HEK293 (cell line): ENCODE measurements around the gene ZNF483.
A peak's percentile ranks its signal among the peaks of the same experiment; 100 is the strongest.

ENCODE experiments used
- BCL11A ChIP-seq: fragments of 450-650 bp; formaldehyde crosslinking; IDR thresholded peaks from 2 replicates; pipeline ENCODE4 v1.5.1; 2016; ENCODE audit warnings: low read depth, missing biosample characterization, missing genetic modification characterization
- GLI2 ChIP-seq: fragments of 450-650 bp; formaldehyde crosslinking; IDR thresholded peaks from 2 replicates; pipeline ENCODE4; 2017; ENCODE audit warnings: missing biosample characterization, missing genetic modification characterization, low read depth, borderline replicate concordance
- KLF10 ChIP-seq: fragments of 450-650 bp; IDR thresholded peaks from 2 replicates; pipeline ENCODE4 v1.5.1; 2018; ENCODE audit warnings: missing biosample characterization, mild to moderate bottlenecking, missing genetic modification characterization
- KLF16 ChIP-seq: fragments of 450-650 bp; formaldehyde crosslinking; IDR thresholded peaks from 2 replicates; pipeline ENCODE4 v1.5.1; 2017; ENCODE audit warnings: missing biosample characterization, missing genetic modification characterization
- KLF8 ChIP-seq: fragments of 450-650 bp; formaldehyde crosslinking; IDR thresholded peaks from 2 replicates; pipeline ENCODE4 v1.5.1; 2016; ENCODE audit warnings: missing biosample characterization, missing genetic modification characterization
- KLF9 ChIP-seq: fragments of 450-650 bp; formaldehyde crosslinking; IDR thresholded peaks from 2 replicates; pipeline ENCODE4 v1.5.1; 2016; ENCODE audit warnings: missing biosample characterization, missing genetic modification characterization, low read depth
- OVOL3 ChIP-seq: fragments of 450-650 bp; formaldehyde crosslinking; IDR thresholded peaks from 2 replicates; pipeline ENCODE4 v1.5.1; 2016; ENCODE audit warnings: missing biosample characterization, missing genetic modification characterization
- ZBTB6 ChIP-seq: fragments of 450-650 bp; formaldehyde crosslinking; IDR thresholded peaks from 2 replicates; pipeline ENCODE4 v1.5.1; 2017; ENCODE audit warnings: missing biosample characterization, missing genetic modification characterization
- ZBTB8A ChIP-seq: fragments of 450-650 bp; formaldehyde crosslinking; IDR thresholded peaks from 2 replicates; pipeline ENCODE4 v1.5.1; 2016; ENCODE audit warnings: missing biosample characterization, missing genetic modification characterization
- ZFHX2 ChIP-seq: fragments of 450-650 bp; formaldehyde crosslinking; conservative IDR thresholded peaks from 2 replicates; pipeline ENCODE4 v1.5.1; 2016; ENCODE audit warnings: missing biosample characterization, missing genetic modification characterization
- ZIC2 ChIP-seq: fragments of 450-650 bp; formaldehyde crosslinking; IDR thresholded peaks from 2 replicates; pipeline ENCODE4 v1.5.1; 2016; ENCODE audit warnings: missing biosample characterization, missing genetic modification characterization
- ZNF132 ChIP-seq: fragments of 450-650 bp; formaldehyde crosslinking; IDR thresholded peaks from 2 replicates; pipeline ENCODE4 v1.5.1; 2017; ENCODE audit warnings: missing biosample characterization, missing genetic modification characterization, borderline replicate concordance
- ZNF211 ChIP-seq: fragments of 450-650 bp; formaldehyde crosslinking; IDR thresholded peaks from 2 replicates; pipeline ENCODE4 v1.5.1; 2016; ENCODE audit warnings: low read depth, missing biosample characterization, missing genetic modification characterization
- ZNF292 ChIP-seq: fragments of 450-650 bp; formaldehyde crosslinking; IDR thresholded peaks from 2 replicates; pipeline ENCODE4 v1.5.1; 2016; ENCODE audit warnings: low read depth, missing biosample characterization, missing genetic modification characterization, borderline replicate concordance
- ZNF324 ChIP-seq: fragments of 450-650 bp; formaldehyde crosslinking; IDR thresholded peaks from 2 replicates; pipeline ENCODE4 v1.5.1; 2016; ENCODE audit warnings: missing biosample characterization, missing genetic modification characterization
- ZNF366 ChIP-seq: fragments of 450-650 bp; formaldehyde crosslinking; conservative IDR thresholded peaks from 2 replicates; pipeline ENCODE4 v1.5.1; 2016; ENCODE audit warnings: missing biosample characterization, missing genetic modification characterization
- ZNF501 ChIP-seq: fragments of 450-650 bp; formaldehyde crosslinking; IDR thresholded peaks from 2 replicates; pipeline ENCODE4 v1.5.1; 2016; ENCODE audit warnings: missing biosample characterization, missing genetic modification characterization
- ZNF530 ChIP-seq: fragments of 450-650 bp; formaldehyde crosslinking; IDR thresholded peaks from 2 replicates; pipeline ENCODE4 v1.5.1; 2016; ENCODE audit warnings: low read depth, missing biosample characterization, missing genetic modification characterization
- ZNF560 ChIP-seq: fragments of 450-650 bp; formaldehyde crosslinking; IDR thresholded peaks from 2 replicates; pipeline ENCODE4 v1.5.1; 2017; ENCODE audit warnings: missing biosample characterization, missing genetic modification characterization, borderline replicate concordance
- ZNF621 ChIP-seq: fragments of 450-650 bp; formaldehyde crosslinking; IDR thresholded peaks from 2 replicates; pipeline ENCODE4 v1.5.1; 2017; ENCODE audit warnings: missing biosample characterization, missing genetic modification characterization
- ZNF624 ChIP-seq: fragments of 450-650 bp; formaldehyde crosslinking; IDR thresholded peaks from 2 replicates; pipeline ENCODE4 v1.5.1; 2017; ENCODE audit warnings: missing biosample characterization, missing genetic modification characterization
- ZNF670 ChIP-seq: fragments of 450-650 bp; formaldehyde crosslinking; IDR thresholded peaks from 2 replicates; pipeline ENCODE4 v1.5.1; 2016; ENCODE audit warnings: missing biosample characterization, missing genetic modification characterization, low read depth
- ZNF692 ChIP-seq: fragments of 450-650 bp; formaldehyde crosslinking; IDR thresholded peaks from 2 replicates; pipeline ENCODE4 v1.5.1; 2016; ENCODE audit warnings: missing biosample characterization, missing genetic modification characterization
- ZNF701 ChIP-seq: fragments of 450-650 bp; formaldehyde crosslinking; IDR thresholded peaks from 2 replicates; pipeline ENCODE4 v1.5.1; 2016; ENCODE audit warnings: missing biosample characterization, missing genetic modification characterization
- ZNF777 ChIP-seq: fragments of 450-650 bp; formaldehyde crosslinking; IDR thresholded peaks from 2 replicates; pipeline ENCODE4 v1.5.1; 2017; ENCODE audit warnings: missing biosample characterization, missing genetic modification characterization, borderline replicate concordance
- ZNF792 ChIP-seq: fragments of 450-650 bp; formaldehyde crosslinking; IDR thresholded peaks from 2 replicates; pipeline ENCODE4 v1.5.1; 2016; ENCODE audit warnings: missing biosample characterization, missing genetic modification characterization
- ZSCAN16 ChIP-seq: fragments of 450-650 bp; formaldehyde crosslinking; IDR thresholded peaks from 2 replicates; pipeline ENCODE4 v1.5.1; 2016; ENCODE audit warnings: missing biosample characterization, missing genetic modification characterization
- ZSCAN23 ChIP-seq: fragments of 450-650 bp; formaldehyde crosslinking; IDR thresholded peaks from 2 replicates; pipeline ENCODE4 v1.5.1; 2016; ENCODE audit warnings: missing biosample characterization, missing genetic modification characterization
- TF ChIP-seq, protein P1 (sequence below): IDR thresholded peaks from 2 replicates; pipeline ENCODE4 v1.6.1; 2011; ENCODE audit warnings: mild to moderate bottlenecking, low read depth, low read length, borderline replicate concordance
- TF ChIP-seq, protein P2 (sequence below): fragments of 450-650 bp; formaldehyde crosslinking; IDR thresholded peaks from 2 replicates; pipeline ENCODE4 v1.5.1; 2016; ENCODE audit warnings: missing biosample characterization, missing genetic modification characterization
- TF ChIP-seq, protein P3 (sequence below): fragments of 450-650 bp; formaldehyde crosslinking; IDR thresholded peaks from 2 replicates; pipeline ENCODE4 v1.5.1; 2016; ENCODE audit warnings: missing biosample characterization, missing genetic modification characterization
- TF ChIP-seq, protein P4 (sequence below): fragments of 450-650 bp; formaldehyde crosslinking; IDR thresholded peaks from 2 replicates; pipeline ENCODE4 v1.5.1; 2016; ENCODE audit warnings: missing biosample characterization, missing genetic modification characterization

Gene ZNF483

GRCh38 chr9:111482694-111483438 lies 42.1 kb upstream of the ZNF483 start (continued):
- TF ChIP-seq ZBTB6 (no peak), KLF10 (tag by site-specific recombination) (no peak), ZNF777 (tag by site-specific recombination) (peak; percentile 78; the same call in 1 of the 2 replicates), BCL11A (tag by site-specific recombination) (peak; percentile 59; the same call in 1 of the 2 replicates), KLF16 (tag by site-specific recombination) (no peak), ZNF132 (tag by site-specific recombination) (no peak), ZNF530 (tag by site-specific recombination) (no peak), ZIC2 (tag by site-specific recombination) (0 out of 2 replicates have a peak, but pooled peaks have one; percentile 31), ZNF211 (no peak), ZNF292 (tag by site-specific recombination) (no peak), ZNF324 (tag by site-specific recombination) (no peak), ZNF670 (tag by site-specific recombination) (no peak), GLI2 (tag by site-specific recombination) (no peak), OVOL3 (tag by site-specific recombination) (no peak), ZNF692 (tag by site-specific recombination) (no peak), ZNF560 (tag by site-specific recombination) (no peak), ZNF501 (no peak), ZSCAN23 (no peak), ZSCAN16 (tag by site-specific recombination) (no peak), ZNF792 (tag by site-specific recombination) (no peak), ZNF701 (tag by site-specific recombination) (no peak), ZNF366 (tag by site-specific recombination) (no peak), KLF8 (tag by site-specific recombination) (peak; percentile 62), ZNF624 (no peak), KLF9 (peak; percentile 29; the same call in 1 of the 2 replicates), ZNF621 (tag by site-specific recombination) (no peak), ZBTB8A (peak; percentile 47), ZFHX2 (no peak)
- TF ChIP-seq, protein P1, sequence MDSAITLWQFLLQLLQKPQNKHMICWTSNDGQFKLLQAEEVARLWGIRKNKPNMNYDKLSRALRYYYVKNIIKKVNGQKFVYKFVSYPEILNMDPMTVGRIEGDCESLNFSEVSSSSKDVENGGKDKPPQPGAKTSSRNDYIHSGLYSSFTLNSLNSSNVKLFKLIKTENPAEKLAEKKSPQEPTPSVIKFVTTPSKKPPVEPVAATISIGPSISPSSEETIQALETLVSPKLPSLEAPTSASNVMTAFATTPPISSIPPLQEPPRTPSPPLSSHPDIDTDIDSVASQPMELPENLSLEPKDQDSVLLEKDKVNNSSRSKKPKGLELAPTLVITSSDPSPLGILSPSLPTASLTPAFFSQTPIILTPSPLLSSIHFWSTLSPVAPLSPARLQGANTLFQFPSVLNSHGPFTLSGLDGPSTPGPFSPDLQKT, result no peak
- TF ChIP-seq, protein P2, sequence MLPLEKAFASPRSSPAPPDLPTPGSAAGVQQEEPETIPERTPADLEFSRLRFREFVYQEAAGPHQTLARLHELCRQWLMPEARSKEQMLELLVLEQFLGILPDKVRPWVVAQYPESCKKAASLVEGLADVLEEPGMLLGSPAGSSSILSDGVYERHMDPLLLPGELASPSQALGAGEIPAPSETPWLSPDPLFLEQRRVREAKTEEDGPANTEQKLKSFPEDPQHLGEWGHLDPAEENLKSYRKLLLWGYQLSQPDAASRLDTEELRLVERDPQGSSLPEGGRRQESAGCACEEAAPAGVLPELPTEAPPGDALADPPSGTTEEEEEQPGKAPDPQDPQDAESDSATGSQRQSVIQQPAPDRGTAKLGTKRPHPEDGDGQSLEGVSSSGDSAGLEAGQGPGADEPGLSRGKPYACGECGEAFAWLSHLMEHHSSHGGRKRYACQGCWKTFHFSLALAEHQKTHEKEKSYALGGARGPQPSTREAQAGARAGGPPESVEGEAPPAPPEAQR (tag by site-specific recombination), result no peak
- TF ChIP-seq, protein P3, sequence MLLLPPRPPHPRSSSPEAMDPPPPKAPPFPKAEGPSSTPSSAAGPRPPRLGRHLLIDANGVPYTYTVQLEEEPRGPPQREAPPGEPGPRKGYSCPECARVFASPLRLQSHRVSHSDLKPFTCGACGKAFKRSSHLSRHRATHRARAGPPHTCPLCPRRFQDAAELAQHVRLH (tag by site-specific recombination), result no peak
- TF ChIP-seq, protein P4, sequence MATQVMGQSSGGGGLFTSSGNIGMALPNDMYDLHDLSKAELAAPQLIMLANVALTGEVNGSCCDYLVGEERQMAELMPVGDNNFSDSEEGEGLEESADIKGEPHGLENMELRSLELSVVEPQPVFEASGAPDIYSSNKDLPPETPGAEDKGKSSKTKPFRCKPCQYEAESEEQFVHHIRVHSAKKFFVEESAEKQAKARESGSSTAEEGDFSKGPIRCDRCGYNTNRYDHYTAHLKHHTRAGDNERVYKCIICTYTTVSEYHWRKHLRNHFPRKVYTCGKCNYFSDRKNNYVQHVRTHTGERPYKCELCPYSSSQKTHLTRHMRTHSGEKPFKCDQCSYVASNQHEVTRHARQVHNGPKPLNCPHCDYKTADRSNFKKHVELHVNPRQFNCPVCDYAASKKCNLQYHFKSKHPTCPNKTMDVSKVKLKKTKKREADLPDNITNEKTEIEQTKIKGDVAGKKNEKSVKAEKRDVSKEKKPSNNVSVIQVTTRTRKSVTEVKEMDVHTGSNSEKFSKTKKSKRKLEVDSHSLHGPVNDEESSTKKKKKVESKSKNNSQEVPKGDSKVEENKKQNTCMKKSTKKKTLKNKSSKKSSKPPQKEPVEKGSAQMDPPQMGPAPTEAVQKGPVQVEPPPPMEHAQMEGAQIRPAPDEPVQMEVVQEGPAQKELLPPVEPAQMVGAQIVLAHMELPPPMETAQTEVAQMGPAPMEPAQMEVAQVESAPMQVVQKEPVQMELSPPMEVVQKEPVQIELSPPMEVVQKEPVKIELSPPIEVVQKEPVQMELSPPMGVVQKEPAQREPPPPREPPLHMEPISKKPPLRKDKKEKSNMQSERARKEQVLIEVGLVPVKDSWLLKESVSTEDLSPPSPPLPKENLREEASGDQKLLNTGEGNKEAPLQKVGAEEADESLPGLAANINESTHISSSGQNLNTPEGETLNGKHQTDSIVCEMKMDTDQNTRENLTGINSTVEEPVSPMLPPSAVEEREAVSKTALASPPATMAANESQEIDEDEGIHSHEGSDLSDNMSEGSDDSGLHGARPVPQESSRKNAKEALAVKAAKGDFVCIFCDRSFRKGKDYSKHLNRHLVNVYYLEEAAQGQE (tag by site-specific recombination), result no peak
